ENCODE results near the gene LRCOL1.

Gene LRCOL1

DNA sequence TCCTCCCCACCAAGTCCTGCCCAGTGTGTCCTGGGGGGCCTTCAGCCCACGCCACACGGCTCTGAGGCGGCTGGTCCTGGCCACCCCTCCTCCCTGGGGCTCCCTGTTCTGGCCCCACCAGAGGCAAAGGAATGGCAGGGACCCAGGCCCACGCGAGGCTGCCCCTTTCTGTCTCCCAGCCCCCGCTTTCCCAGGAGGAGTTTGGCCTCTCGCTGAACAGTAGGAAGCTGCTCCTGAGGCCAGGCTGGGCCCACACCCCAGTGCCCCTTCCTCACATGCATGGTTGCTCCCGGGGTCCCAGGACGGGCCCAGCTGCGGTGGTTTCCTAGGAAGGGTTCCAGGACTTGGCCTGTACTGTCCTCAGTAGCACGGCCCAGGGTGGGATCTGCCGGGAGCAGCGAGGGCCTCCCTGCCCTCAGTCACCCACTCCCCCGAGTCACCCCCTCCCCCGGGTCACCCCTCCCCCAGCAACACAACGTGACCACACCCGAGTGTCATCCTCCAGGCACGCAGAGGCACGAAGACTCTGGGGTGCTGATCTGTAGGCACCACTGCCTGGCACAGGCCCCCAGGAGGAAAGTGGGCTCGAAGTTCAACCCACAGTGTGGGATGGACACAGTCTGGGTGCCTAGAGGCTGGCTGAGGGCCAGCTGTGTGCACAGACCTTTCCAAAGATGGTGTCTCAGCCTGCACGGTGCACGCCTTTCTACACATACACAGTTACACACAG, 33.0 kb downstream of the LRCOL1 start:
- DNase-seq (ENCODE audit: low read depth in 2 of 2): no peak
- H3K4me3 ChIP-seq (replicated peaks in 1 of 2; ENCODE audit: low read depth in 2 of 2, low read length in 2 of 2): no peak overlapping the region
- TF ChIP-seq, protein P1, sequence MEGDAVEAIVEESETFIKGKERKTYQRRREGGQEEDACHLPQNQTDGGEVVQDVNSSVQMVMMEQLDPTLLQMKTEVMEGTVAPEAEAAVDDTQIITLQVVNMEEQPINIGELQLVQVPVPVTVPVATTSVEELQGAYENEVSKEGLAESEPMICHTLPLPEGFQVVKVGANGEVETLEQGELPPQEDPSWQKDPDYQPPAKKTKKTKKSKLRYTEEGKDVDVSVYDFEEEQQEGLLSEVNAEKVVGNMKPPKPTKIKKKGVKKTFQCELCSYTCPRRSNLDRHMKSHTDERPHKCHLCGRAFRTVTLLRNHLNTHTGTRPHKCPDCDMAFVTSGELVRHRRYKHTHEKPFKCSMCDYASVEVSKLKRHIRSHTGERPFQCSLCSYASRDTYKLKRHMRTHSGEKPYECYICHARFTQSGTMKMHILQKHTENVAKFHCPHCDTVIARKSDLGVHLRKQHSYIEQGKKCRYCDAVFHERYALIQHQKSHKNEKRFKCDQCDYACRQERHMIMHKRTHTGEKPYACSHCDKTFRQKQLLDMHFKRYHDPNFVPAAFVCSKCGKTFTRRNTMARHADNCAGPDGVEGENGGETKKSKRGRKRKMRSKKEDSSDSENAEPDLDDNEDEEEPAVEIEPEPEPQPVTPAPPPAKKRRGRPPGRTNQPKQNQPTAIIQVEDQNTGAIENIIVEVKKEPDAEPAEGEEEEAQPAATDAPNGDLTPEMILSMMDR (IDR thresholded peaks at IDR 0.05; ENCODE audit: low read depth, low read length): no peak

DNA sequence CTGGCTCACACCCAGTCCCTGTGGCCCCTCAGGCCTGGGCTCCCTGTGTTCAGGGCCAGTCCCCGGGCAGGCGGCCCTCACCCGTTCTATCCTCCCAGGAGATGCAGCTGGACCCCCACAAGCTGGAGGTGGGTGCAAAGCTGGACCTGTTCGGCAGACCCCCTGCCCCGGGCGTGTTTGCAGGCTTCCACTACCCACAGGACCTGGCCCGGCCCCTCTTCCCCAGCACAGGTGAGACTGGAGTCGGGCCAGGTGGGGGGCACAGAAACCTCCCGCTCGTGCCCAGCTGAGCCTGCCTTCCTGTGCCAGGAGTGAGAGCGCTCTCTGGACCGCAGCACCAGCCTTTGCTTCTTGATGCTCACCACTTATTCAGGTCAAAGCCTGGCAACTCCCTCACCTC, 33.7 kb downstream of the LRCOL1 start:
- TF ChIP-seq, protein P1 (IDR thresholded peaks at IDR 0.05; ENCODE audit: low read depth, low read length): no peak
- no peak for DNase-seq (ENCODE audit: low read depth in 2 of 2)
- H3K4me3 ChIP-seq (replicated peaks in 1 of 2; ENCODE audit: low read depth in 2 of 2, low read length in 2 of 2): no peak overlapping the region

DNA sequence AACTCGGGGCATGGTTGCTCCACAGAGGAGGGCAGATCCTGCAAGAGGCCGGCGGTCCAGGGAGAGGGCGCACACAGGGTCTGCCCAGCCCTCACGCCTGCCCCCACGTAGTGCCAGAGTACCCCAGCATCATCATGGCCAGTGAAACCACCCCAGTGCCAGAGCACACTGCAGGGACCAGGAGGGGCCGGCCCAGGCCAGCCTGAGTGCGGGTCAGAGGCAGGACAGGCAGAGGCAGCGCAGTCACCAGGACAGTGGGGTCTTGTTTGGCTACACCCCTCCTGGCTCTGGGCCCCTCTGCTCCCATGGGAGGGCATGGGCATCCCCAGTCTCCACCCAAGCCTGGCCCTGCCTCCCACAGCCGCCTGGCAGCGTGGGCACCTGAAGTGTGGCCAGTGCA, 34.7 kb downstream of the LRCOL1 start:
- TF ChIP-seq, protein P1 (IDR thresholded peaks at IDR 0.05; ENCODE audit: low read depth, low read length): no peak
- H3K4me3 ChIP-seq (replicated peaks in 1 of 2; ENCODE audit: low read depth in 2 of 2, low read length in 2 of 2): no peak overlapping the region
- no peak for DNase-seq (ENCODE audit: low read depth in 2 of 2)

DNA sequence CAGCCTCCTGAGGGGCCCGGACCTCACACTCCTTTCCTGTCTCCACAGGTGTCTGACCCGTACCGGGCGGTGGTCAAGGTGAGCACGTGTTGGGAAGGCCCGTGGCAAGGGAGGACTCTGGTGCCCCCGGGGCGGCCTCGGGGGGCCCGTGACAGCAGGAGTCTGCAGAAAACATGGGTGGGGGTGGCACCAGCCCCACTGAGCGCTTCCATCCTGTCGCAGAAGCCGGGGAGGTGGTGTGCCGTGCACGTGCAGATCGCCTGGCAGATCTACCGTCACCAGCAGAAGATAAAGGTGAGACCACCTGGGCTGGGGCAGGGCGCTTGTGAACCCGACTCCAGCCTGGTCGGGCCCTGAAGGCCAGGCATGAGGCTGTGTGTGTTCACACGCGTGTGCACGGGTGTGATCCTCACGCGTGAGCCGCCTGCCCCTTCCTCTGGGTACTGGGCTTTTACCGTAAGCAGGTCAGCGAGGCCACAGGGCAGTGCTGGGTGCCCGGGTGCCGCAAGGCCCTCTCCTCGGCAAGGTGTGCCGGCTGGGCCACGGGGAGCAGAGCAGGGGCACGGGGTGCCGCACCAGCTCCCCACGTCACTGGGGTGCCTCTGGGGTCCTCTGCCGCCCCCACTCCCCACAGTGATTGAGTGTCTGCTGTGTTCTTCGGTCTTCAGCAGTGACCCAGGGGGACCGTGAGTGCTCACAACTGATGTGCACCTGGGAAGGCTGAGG, 35.9 kb downstream of the LRCOL1 start:
- no peak overlapping the region for H3K4me3 ChIP-seq (replicated peaks in 1 of 2; ENCODE audit: low read depth in 2 of 2, low read length in 2 of 2)
- TF ChIP-seq, protein P1 (IDR thresholded peaks at IDR 0.05; ENCODE audit: low read depth, low read length): no peak
- no peak for DNase-seq (ENCODE audit: low read depth in 2 of 2)

DNA sequence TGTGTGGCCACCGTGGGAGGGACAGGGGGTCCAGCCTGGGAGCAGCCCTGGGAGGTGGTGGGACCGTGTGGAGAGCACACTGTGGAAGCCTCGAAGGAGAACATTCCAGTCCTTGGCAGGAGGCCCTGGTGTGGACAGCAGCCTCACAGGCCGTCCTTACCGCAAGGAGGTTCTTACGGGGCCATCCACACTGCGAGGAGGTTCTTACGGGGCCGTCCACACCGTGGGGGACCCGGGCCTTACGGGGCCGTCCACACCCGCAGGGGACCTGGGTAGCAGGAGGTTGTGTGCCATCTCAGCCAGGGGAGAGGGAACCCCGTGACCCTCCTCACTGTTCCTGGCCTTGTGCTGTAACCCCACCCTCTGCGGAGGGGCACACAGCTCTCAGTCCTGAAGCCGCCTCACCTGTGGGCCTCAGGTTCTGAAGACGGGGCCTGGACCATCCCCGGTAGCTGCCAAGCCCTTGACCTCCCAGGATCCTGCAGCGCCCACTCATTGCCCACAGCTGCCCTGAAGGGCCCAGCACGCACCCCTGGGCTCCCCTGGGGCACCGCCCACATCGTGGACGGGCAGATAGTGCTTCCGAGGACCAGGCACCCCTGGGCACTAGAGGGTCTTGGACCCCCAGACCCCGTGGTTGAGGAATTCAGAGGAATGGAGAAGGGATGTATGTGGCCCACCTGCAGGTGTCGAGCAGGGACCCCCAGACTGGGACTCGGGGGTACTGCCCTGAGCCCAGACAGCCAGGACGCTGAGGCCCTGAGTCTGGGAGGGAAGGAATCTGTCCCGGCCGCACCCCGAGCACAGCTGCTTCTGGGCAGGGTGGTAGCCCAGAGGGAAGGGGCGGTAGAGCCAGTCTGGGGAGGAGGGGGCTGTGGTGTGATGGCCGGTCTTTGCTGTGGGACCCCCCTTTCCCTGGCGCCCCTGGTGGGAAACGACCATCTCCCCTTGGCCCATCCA, 37.3 kb downstream of the LRCOL1 start:
- TF ChIP-seq, protein P1 (IDR thresholded peaks at IDR 0.05; ENCODE audit: low read depth, low read length): no peak
- H3K4me3 ChIP-seq (replicated peaks in 1 of 2; ENCODE audit: low read depth in 2 of 2, low read length in 2 of 2): no peak overlapping the region
- no peak for DNase-seq (ENCODE audit: low read depth in 2 of 2)

DNA sequence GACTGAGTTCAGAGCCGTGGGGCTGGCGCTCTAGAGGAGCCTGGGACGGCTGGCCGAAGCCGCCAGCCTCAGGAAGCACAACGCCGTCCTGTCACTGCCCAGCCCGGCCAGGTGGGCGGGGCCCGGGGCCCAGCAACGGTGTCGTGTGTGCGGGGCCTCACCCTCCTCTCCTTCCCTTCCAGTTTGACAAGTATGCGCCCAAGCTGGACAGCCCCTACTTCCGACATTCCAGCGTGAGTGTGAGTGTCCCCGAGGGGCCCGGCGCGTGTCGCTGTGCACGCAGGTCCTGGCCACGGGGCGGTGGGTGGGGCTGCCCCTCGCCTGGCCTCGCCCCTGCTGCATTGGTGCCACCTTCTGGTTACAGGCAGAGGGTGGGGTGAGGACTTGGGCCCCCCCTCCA, 38.3 kb downstream of the LRCOL1 start:
- no peak overlapping the region for H3K4me3 ChIP-seq (replicated peaks in 1 of 2; ENCODE audit: low read depth in 2 of 2, low read length in 2 of 2)
- TF ChIP-seq, protein P1 (IDR thresholded peaks at IDR 0.05; ENCODE audit: low read depth, low read length): no peak
- no peak for DNase-seq (ENCODE audit: low read depth in 2 of 2)

Measured in cardiac fibroblast (primary cell).